ENCODE data around the gene PRSS33.

PRSS33 gene

GRCh38 chr16:2763173-2763572 lies 24.2 kb downstream of the PRSS33 start:
- DNase-seq (ENCODE audit: low read depth), result no peak

GRCh38 chr16:2762711-2763110 lies 24.6 kb downstream of the PRSS33 start:
- no peak for DNase-seq (ENCODE audit: low read depth)

GRCh38 chr16:2761886-2762583 lies 25.3 kb downstream of the PRSS33 start:
- DNase-seq (ENCODE audit: low read depth), result no peak

- DNase-seq (ENCODE audit: low read depth), result no peak
These were observed 25.9 kb downstream of the PRSS33 start for GRCh38 chr16:2761472-2761871.

DNA sequence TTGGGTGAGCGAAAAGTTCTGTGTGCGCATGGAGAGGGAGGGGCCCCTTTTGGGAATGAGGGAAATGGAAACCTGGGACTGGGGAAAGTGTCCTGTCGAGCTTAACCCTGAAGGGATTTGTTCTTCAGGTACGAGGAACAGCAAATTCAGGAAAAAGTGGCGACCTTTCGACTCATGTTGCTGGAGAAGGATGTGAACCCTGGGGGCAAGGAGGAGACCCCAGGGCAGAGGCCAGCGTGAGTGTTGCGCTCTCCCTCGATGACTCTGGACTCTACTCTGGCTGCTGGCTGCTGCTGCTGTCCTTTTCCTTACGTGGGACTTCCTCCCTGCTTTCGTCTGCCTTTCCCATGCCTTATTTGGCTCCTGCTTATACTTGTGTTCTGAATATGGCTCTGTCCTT lies 30.0 kb downstream of the PRSS33 start:
- DNase-seq (ENCODE audit: low read depth), result no peak

DNA sequence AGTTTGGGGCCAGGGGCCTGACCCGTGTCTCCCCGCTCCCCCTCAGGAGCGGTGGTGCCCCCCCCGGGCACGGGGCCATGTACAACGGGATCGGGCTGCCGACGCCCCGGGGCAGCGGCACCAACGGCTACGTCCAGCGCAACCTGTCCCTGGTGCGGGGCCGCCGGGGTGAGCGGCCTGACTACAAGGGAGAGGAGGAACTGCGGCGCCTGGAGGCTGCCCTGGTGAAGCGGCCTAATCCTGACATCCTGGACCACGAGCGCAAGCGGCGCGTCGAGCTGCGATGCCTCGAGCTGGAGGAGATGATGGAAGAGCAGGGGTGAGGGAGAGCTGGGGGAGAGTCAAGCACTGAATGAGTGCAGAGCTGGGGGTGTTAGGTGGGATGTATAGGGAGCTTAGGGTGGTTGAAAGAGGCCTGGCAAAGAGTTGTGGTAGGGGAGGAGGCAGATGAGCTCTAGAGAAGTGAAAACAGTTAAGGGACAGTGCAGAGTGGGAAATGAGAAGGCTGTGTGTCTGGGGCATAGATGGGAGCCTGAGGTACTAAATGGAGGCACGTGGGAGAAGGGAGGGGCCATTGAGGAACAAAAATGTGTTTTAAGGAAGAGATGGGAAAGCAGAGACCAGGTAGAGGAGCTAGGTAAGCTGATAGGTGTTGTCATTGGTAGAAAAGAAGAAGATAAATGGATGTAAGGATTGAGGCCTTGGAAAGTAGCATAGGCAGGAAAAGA lies 30.9 kb downstream of the PRSS33 start:
- no peak for DNase-seq (ENCODE audit: low read depth)

GRCh38 chr16:2755158-2755557 lies 32.2 kb downstream of the PRSS33 start:
- DNase-seq (ENCODE audit: low read depth), result no peak

DNA sequence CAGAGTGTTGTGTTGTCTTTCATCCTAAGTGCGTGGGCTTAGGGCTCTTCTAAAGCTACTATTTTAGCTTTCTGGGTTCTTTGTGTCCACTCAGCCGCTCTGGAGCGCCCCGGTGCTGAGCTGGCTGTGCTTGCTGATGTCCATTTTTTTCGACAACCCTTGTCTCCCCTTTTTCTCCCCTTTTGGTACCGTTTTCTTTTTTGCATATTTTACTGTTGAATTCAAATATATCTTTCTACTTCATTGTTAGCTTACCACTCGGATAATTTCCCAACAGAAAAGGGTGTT lies 33.7 kb downstream of the PRSS33 start:
- no peak for DNase-seq (ENCODE audit: low read depth)

- no peak for DNase-seq (ENCODE audit: low read depth)
These were observed 34.3 kb downstream of the PRSS33 start for GRCh38 chr16:2752850-2753732.

DNA sequence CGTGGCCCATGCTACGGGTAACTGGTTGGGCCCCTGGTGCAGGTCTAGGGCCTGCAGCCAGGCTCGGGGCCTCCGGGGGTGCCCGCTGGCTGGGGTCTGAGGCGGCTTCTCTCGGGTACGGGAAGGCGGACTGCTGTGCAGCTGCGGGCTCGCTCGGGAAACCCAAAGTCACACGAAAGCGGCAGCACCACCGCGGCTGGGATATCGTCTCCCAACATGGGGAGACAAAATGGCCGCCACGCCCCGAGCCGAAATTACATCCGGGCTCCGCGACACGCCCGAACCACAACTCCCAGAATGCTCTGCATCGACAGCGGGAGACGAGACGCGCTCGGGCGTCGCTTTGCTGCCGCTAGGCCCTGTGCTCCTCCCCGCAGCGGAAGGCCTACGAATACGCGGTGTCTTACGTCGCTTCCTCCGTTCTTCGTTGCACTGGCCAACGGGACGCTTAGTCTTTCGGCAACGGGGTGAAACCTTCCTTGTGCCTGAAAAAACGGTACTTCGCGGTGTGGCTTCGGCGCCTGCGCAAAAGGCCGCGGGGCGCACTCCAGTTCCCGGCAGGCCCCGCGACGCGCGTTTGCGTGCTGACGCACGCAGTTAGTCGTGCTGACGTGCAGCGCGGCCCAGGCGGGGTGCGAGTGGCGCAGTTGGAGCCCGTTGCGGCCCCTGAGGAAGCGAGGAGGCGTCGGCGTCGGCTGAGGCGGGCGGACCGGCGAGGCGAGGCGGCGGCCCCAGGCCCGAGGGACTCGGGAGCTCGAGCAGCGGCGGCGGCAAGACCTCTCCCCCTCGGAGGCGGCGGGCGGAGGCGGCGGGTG lies 35.1 kb downstream of the PRSS33 start, which contains the start of gene SRRM2:
TSS of gene SRRM2 (plus strand) at position 604 of the 815 bp plus-strand sequence. CDS start 3,727 bp downstream, outside the sequence.
- DNase-seq (ENCODE audit: low read depth), result peak; percentile 91

DNA sequence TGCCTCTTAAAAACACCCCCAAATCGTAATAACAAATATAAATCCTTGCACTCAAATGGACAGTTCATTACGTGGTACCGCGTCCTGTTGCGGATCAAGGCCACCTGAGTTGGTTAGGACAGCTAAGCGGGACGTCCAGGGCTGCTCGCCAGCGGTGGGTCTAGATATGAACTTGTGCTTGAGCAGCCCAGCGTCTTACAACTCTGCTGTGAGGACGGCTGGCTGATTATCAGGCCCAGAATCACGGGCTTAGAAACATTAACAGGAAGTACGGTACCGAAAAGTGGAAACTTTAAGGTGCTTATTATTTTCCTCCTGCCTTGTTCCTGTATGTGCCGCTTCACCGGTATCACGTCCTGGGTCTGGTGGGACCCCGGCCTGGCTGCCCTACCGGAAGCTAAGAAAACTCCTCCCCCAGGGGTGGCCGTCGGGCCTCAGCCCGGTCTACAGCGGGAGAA lies 35.8 kb downstream of the PRSS33 start:
- DNase-seq (ENCODE audit: low read depth), result no peak

- DNase-seq (ENCODE audit: low read depth), result no peak
These were observed 37.4 kb downstream of the PRSS33 start for GRCh38 chr16:2749936-2750335.

DNA sequence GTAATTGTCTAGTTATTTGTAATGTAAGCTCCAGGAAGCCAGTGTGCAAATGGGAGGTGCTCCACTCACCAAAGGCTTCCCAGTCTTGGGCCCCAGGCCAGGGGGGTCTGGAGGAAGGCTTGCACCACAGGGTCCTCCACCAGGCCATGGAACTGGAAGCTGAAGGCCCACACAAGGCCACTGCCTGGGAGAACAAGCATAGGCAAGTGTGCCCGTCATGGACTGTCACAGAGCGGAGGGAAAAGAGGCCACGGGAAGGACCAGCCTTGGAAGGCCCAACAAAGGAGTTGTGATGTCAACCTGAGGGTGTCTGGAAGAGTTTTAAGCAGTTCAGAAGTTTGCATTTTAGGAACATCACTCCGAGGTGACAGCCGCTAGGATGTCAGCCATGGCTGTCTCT lies 37.9 kb downstream of the PRSS33 start:
- DNase-seq (ENCODE audit: low read depth), result no peak

GRCh38 chr16:2748757-2749455 lies 38.5 kb downstream of the PRSS33 start:
- DNase-seq (ENCODE audit: low read depth), result no peak

- no peak for DNase-seq (ENCODE audit: low read depth)
These were observed 41.4 kb downstream of the PRSS33 start for GRCh38 chr16:2745961-2746360.

DNA sequence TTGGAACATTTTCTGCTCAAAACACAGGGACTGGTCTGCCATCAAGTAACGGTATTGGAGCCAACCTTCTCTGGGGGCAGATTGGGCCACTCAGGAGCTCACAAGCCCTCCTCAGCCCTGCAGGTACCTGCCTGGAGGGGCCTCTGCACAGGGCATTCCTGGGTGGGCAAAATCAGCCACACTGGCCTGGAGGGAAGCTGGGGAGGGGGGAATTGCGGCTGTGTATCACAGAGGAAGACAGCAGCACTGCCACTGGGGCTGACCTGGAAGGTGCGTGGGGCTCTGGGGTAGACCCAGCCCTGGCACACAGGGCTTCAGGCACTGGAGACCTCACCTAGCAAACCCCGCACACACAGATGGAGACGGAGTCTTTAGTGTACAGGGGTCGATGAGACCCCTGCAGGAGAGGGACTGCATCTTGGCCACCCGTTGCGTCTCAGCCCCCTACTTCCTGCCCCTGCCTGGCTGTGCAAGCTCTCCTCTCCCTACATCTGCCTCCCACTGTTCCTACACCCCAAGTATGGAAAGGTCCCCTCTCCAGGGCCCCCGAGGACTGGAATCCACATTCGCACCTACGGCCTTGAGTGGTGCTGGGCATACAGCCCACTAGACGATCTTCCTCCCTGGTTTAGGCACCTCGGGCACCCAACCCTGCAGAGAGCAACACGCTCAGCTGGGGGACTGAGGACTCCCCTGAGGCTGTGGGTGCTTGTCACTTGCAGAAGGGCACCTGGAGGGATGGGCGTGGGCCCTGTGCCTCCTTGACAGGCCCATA lies 42.1 kb downstream of the PRSS33 start:
- no peak for DNase-seq (ENCODE audit: low read depth)

GRCh38 chr16:2744711-2745110 lies 42.6 kb downstream of the PRSS33 start:
- DNase-seq (ENCODE audit: low read depth), result no peak

GRCh38 chr16:2743007-2743810 lies 44.2 kb downstream of the PRSS33 start:
- no peak for DNase-seq (ENCODE audit: low read depth)

DNA sequence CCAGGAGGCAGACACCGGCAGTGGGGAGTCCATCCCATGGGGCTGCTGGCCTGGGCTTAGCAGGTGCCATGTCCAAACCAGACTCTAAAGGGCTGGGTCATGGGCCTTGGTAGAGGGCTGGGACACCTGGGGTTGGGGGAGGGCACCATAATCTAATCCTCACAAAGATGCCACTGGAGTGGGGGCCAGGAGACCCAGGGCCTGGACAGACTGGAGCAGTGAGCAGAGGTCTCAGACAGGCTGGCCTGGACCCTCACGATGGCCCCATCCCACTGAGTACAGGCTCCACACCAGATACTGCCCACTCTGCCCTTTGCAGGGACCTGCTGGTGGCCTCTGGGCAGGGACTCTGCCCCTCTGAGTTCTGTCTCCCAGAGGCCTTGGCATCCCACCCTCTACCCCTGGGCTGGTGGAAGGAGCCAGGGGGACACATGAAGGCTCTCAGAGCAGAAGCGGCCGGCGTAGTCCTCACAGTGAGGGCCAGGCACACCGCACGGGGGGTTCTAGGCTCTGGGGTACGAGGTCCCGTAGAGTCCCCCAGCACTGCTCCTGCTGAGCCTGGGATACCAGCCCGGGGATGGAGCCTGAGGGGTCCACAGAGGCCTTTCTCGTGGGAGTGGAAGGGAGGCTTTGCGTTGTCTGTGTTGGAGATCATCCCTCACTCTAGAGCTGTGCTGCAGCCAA lies 44.9 kb downstream of the PRSS33 start:
- DNase-seq (ENCODE audit: low read depth), result no peak
